ENCODE data around the gene TCTN3.

DNA sequence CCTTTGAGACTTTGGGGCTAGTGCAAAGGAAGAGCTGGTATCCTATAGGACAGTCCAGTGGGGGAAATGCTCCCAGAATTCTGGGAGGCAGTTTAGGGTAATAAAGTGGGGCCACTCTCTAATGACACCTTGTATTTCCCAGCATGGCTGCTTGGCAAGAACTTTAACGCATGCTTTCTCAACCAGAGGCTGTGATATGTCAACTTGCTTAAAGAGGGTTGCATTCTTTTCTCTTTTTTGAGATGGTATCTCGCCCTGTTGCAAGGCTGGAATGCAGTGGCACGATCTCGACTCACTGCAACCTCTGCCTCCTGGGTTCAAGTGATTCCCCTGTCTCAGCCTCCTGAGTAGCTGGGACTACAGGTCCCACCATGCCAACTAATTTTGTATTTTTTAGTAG is 75.6 kb downstream of the TCTN3 start:
- TF ChIP-seq ELK1 (IDR thresholded peaks at IDR 0.05; ENCODE audit: borderline replicate concordance, low read depth, low read length) (no peak), SMC3 (IDR thresholded peaks at IDR 0.05; ENCODE audit: low read depth, low read length) (no peak), RFX5 (IDR thresholded peaks at IDR 0.05; ENCODE audit: low read depth, low read length) (no peak), RAD21 (IDR thresholded peaks at IDR 0.05; ENCODE audit: low read length) (no peak), NFE2L2 (IDR thresholded peaks at IDR 0.05; ENCODE audit: low read depth, low read length) (no peak), RCOR1 (IDR thresholded peaks at IDR 0.05; ENCODE audit: insufficient replicate concordance, low read length) (no peak), BHLHE40 (IDR thresholded peaks at IDR 0.05; ENCODE audit: low read depth, low read length) (no peak)
- TF ChIP-seq, protein P1, sequence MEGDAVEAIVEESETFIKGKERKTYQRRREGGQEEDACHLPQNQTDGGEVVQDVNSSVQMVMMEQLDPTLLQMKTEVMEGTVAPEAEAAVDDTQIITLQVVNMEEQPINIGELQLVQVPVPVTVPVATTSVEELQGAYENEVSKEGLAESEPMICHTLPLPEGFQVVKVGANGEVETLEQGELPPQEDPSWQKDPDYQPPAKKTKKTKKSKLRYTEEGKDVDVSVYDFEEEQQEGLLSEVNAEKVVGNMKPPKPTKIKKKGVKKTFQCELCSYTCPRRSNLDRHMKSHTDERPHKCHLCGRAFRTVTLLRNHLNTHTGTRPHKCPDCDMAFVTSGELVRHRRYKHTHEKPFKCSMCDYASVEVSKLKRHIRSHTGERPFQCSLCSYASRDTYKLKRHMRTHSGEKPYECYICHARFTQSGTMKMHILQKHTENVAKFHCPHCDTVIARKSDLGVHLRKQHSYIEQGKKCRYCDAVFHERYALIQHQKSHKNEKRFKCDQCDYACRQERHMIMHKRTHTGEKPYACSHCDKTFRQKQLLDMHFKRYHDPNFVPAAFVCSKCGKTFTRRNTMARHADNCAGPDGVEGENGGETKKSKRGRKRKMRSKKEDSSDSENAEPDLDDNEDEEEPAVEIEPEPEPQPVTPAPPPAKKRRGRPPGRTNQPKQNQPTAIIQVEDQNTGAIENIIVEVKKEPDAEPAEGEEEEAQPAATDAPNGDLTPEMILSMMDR (conservative IDR thresholded peaks at IDR 0.05; ENCODE audit: low read depth, low read length): no peak
- TF ChIP-seq, protein P2, sequence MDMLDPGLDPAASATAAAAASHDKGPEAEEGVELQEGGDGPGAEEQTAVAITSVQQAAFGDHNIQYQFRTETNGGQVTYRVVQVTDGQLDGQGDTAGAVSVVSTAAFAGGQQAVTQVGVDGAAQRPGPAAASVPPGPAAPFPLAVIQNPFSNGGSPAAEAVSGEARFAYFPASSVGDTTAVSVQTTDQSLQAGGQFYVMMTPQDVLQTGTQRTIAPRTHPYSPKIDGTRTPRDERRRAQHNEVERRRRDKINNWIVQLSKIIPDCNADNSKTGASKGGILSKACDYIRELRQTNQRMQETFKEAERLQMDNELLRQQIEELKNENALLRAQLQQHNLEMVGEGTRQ (IDR thresholded peaks at IDR 0.05; ENCODE audit: low read depth, low read length): no peak
